Keratinocyte (primary cell): ENCODE data around the gene NOA1. TPM values are rescaled to one million over a fixed set of nuclear protein-coding genes. Genes with fewer than 3 reads are reported as not detected.
"Not testable (repeated sequence)": the region's sequence is repeated elsewhere in the genome, so short reads cannot be mapped to it uniquely, and the experiment has no call there.

Source experiments
- DNase-seq: peaks from one replicate; pipeline ENCODE4 v3.0.0-alpha.2; 2011; ENCODE audit warnings: low read depth, missing footprints, low spot score
- FAIRE-seq: peaks from 2 replicates; lab custom pipeline; 2011; peaks lifted over from hg19 to GRCh38; lab: Jason Lieb, UNC
- H2AFZ ChIP-seq: 2 replicates; pipeline ENCODE4 v1.6.0; 2012; ENCODE audit warnings: low read length, control low read depth, inconsistent platforms; ENCODE audit not compliant: control insufficient read depth
- H3K27ac ChIP-seq: 2 replicates; pipeline ENCODE4 v1.5.1; 2011; ENCODE audit warnings: low read length; ENCODE audit not compliant: control insufficient read depth, insufficient read depth
- H3K27me3 ChIP-seq: 3 replicates; pipeline ENCODE4 v1.6.0; 2011; ENCODE audit warnings: low read length; ENCODE audit not compliant: control insufficient read depth, insufficient read depth; ENCODE audit errors: extremely low read depth
- H3K36me3 ChIP-seq, 2 experiments: 2 replicates in 1 of 2; 3 replicates in 1 of 2; pipeline ENCODE4 v1.5.1; 2011; ENCODE audit warnings: low read length in 2 of 2, mild to moderate bottlenecking in 1 of 2; ENCODE audit not compliant: control insufficient read depth in 2 of 2, insufficient read depth in 2 of 2; ENCODE audit errors: extremely low read depth in 1 of 2
- H3K4me1 ChIP-seq: 3 replicates; pipeline ENCODE4 v1.5.1; 2011; ENCODE audit warnings: low read length; ENCODE audit not compliant: control insufficient read depth, insufficient read depth; ENCODE audit errors: extremely low read depth
- H3K4me2 ChIP-seq: 3 replicates; pipeline ENCODE4 v1.6.0; 2011; ENCODE audit warnings: low read depth, low read length; ENCODE audit not compliant: control insufficient read depth, insufficient read depth; ENCODE audit errors: extremely low read depth
- H3K4me3 ChIP-seq, 3 experiments: fragments of 200-600 bp in 1 of 3; sonication (generic) in 1 of 3; 2 replicates in 2 of 3; 3 replicates in 1 of 3; pipeline ENCODE4 v1.5.1; 2011 to 2016; ENCODE audit warnings: low read length in 3 of 3, mild to moderate bottlenecking in 3 of 3, control low read depth in 2 of 3, inconsistent platforms in 1 of 3, low read depth in 1 of 3, mixed read lengths in 1 of 3, mixed run types in 1 of 3, moderate library complexity in 1 of 3; ENCODE audit not compliant: control insufficient read depth in 2 of 3, insufficient read depth in 2 of 3; ENCODE audit errors: extremely low read depth in 1 of 3
- H3K79me2 ChIP-seq: 2 replicates; pipeline ENCODE4 v1.6.0; 2012; ENCODE audit warnings: low read length; ENCODE audit not compliant: control insufficient read depth, insufficient read depth
- H3K9ac ChIP-seq: 3 replicates; pipeline ENCODE4 v1.6.0; 2011; ENCODE audit warnings: low read length; ENCODE audit not compliant: control insufficient read depth, insufficient read depth; ENCODE audit errors: extremely low read depth
- H3K9me1 ChIP-seq: 3 replicates; pipeline ENCODE4 v1.6.0; 2011; ENCODE audit warnings: low read length; ENCODE audit not compliant: control insufficient read depth, insufficient read depth; ENCODE audit errors: extremely low read depth
- H3K9me3 ChIP-seq: 2 replicates; pipeline ENCODE4 v1.5.1; 2012; ENCODE audit warnings: low read depth, low read length; ENCODE audit not compliant: control insufficient read depth
- H4K20me1 ChIP-seq: 3 replicates; pipeline ENCODE4 v1.6.0; 2011; ENCODE audit warnings: low read length; ENCODE audit not compliant: control insufficient read depth, insufficient read depth; ENCODE audit errors: extremely low read depth
- EZH2 ChIP-seq: IDR thresholded peaks from one replicate; pipeline ENCODE4 v1.6.1; 2012; ENCODE audit warnings: inconsistent platforms, mild to moderate bottlenecking, low read length, moderate library complexity
- dilution Hi-C: fragments of 300-500 bp; cut with MboI; formaldehyde crosslinking; loops from one replicate; pipeline ENCODE4 v1.7.0; 2020; ENCODE audit warnings: low sequenced_read_pairs; ENCODE audit not compliant: extremely low pct_ligation_motif_present
- polyA plus RNA-seq, 5 experiments: library from polyadenylated mRNA; depleted of rRNA in 3 of 5; stranded (reverse) in 3 of 5; stranded (forward) in 1 of 5; unstranded in 1 of 5; fragments of >200 nt; gene quantifications; 1 replicate in 1 of 5; 2 replicates in 3 of 5; 3 replicates in 1 of 5; pipeline versions ENCODE4 v1.2.1 to v1.2.3, GENCODE V29; 2011 to 2012; ENCODE audit warnings: missing spikeins in 2 of 5, low read depth in 1 of 5, low replicate concordance in 1 of 5
- TF ChIP-seq, protein P1 (sequence below), 3 experiments: IDR thresholded peaks in 1 of 3; conservative IDR thresholded peaks in 1 of 3; optimal IDR thresholded peaks in 1 of 3; 2 replicates in 2 of 3; 3 replicates in 1 of 3; pipeline versions ENCODE3 to v1.5.1; 2011; ENCODE audit warnings: low read length in 3 of 3, mild to moderate bottlenecking in 3 of 3, moderate library complexity in 2 of 3, control low read depth in 1 of 3, inconsistent platforms in 1 of 3; ENCODE audit not compliant: insufficient read depth in 2 of 3; ENCODE audit errors: extremely low read depth in 1 of 3

NOA1 gene
- polyA plus RNA-seq, 1 donor (not counting 4 experiments of a cell fraction or from before 2014, with no cell fraction given): 15.5 TPM

DNA sequence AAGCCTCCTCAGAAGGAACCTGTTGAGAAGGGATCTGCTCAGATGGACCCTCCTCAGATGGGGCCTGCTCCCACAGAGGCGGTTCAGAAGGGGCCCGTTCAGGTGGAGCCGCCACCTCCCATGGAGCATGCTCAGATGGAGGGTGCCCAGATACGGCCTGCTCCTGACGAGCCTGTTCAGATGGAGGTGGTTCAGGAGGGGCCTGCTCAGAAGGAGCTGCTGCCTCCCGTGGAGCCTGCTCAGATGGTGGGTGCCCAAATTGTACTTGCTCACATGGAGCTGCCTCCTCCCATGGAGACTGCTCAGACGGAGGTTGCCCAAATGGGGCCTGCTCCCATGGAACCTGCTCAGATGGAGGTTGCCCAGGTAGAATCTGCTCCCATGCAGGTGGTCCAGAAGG, 46.8 kb downstream of the NOA1 start:
- no peak overlapping the region for H2AFZ ChIP-seq
- H3K27me3 ChIP-seq: no peaks in the 10 kb centered on the region
- H4K20me1 ChIP-seq: no peaks in the 10 kb centered on the region
- H3K4me3 ChIP-seq: no peak overlapping the region
- TF ChIP-seq EZH2: no peak
- TF ChIP-seq, protein P1, sequence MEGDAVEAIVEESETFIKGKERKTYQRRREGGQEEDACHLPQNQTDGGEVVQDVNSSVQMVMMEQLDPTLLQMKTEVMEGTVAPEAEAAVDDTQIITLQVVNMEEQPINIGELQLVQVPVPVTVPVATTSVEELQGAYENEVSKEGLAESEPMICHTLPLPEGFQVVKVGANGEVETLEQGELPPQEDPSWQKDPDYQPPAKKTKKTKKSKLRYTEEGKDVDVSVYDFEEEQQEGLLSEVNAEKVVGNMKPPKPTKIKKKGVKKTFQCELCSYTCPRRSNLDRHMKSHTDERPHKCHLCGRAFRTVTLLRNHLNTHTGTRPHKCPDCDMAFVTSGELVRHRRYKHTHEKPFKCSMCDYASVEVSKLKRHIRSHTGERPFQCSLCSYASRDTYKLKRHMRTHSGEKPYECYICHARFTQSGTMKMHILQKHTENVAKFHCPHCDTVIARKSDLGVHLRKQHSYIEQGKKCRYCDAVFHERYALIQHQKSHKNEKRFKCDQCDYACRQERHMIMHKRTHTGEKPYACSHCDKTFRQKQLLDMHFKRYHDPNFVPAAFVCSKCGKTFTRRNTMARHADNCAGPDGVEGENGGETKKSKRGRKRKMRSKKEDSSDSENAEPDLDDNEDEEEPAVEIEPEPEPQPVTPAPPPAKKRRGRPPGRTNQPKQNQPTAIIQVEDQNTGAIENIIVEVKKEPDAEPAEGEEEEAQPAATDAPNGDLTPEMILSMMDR (optimal IDR thresholded peaks at IDR 0.05 in 1 of 3, IDR thresholded peaks at IDR 0.05 in 1 of 3, conservative IDR thresholded peaks at IDR 0.05 in 1 of 3; ENCODE audit: extremely low read depth in 1 of 3, insufficient read depth in 2 of 3, low read length in 3 of 3): no peak
- no peaks in the 10 kb centered on the region for H3K4me1 ChIP-seq
- H3K9me1 ChIP-seq: no peaks in the 10 kb centered on the region
- no peak for FAIRE-seq
- H3K27ac ChIP-seq: no peak overlapping the region
- dilution Hi-C loops: no loop called here
- H3K4me2 ChIP-seq: no peak overlapping the region
- no peak for DNase-seq
- peaks cover 7 to 10% of the 10 kb centered on the region in 2 experiments for H3K36me3 ChIP-seq
- peaks cover 3% of the 10 kb centered on the region for H3K79me2 ChIP-seq
- H3K9ac ChIP-seq: no peak overlapping the region
- no peaks in the 10 kb centered on the region for H3K9me3 ChIP-seq

DNA sequence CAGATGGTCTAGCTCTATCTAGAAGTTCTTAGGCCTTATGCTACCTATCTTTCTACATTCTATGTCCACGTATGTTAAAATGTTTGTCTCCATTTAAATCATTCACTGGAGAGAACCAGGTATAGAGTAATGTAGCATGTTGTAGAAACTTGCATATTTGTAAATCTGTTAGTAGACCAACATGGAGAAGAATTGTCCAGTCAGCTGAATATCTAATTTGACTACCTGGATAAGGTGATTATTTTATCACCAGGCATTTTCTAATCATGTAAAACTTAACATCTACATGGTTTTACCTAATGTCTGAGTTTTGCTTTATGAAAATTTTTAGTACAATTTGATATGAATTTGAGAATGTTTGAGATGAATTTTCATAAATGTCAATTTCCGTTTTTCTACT, 50.2 kb downstream of the NOA1 start:
- Histone ChIP-seq H3K27ac (no peak overlapping the region), H3K79me2 (peaks cover 5% of the 10 kb centered on the region), H3K9ac (no peak overlapping the region), H4K20me1 (no peaks in the 10 kb centered on the region), H3K27me3 (no peaks in the 10 kb centered on the region), H3K4me3 (no peak overlapping the region), H3K36me3 (peaks cover 7 to 14% of the 10 kb centered on the region in 2 experiments), H3K4me2 (no peak overlapping the region), H3K4me1 (no peaks in the 10 kb centered on the region), H3K9me1 (no peaks in the 10 kb centered on the region), H3K9me3 (no peaks in the 10 kb centered on the region), H2AFZ (no peak overlapping the region)
- no peak for DNase-seq
- dilution Hi-C loops: no loop called here
- FAIRE-seq: no peak
- TF ChIP-seq, protein P1 (optimal IDR thresholded peaks at IDR 0.05 in 1 of 3, IDR thresholded peaks at IDR 0.05 in 1 of 3, conservative IDR thresholded peaks at IDR 0.05 in 1 of 3; ENCODE audit: extremely low read depth in 1 of 3, insufficient read depth in 2 of 3, low read length in 3 of 3): no peak
- TF ChIP-seq EZH2: no peak

DNA sequence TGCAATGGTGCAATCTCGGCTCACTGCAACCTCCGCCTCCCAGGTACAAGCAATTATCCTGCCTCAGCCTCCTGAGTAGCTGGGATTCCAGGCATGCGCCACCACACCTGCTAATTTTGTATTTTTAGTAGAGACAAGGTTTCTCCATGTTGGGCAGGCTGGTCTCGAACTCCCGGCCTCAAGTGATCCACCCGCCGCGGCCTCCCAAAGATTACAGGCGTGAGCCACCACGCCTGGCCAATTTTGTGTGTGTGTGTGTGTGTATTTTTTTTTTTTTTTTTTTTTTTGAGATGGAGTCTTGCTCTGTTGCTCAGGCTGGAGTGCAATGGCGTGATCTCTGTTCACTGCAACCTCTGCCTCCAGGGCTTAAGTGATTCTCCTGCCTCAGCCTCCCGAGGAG, 62.4 kb downstream of the NOA1 start:
- H3K9ac ChIP-seq, H3K27ac ChIP-seq, H3K4me1 ChIP-seq, H3K9me1 ChIP-seq, H3K4me2 ChIP-seq, dilution Hi-C loops, H3K4me3 ChIP-seq, DNase-seq, H3K9me3 ChIP-seq, H2AFZ ChIP-seq, H3K36me3 ChIP-seq, H4K20me1 ChIP-seq, H3K27me3 ChIP-seq, FAIRE-seq: not testable (repeated sequence)
- H3K79me2 ChIP-seq: peaks cover 83% of the 10 kb centered on the region
